Ishikawa (cell line): ENCODE results near the gene ITPRIPL1.

ENCODE experiments used
- CEBPB ChIP-seq: IDR thresholded peaks from 2 replicates; pipeline ENCODE4 v1.6.1; 2012
- CREB1 ChIP-seq: IDR thresholded peaks from 2 replicates; pipeline ENCODE4 v1.6.1; 2012; ENCODE audit warnings: low read depth
- EGR1 ChIP-seq: IDR thresholded peaks from 2 replicates; pipeline ENCODE4 v1.6.1; 2012
- EP300 ChIP-seq: IDR thresholded peaks from 2 replicates; pipeline ENCODE4 v1.6.1; 2012; ENCODE audit warnings: borderline replicate concordance
- FOXM1 ChIP-seq: IDR thresholded peaks from 2 replicates; pipeline ENCODE4 v1.6.1; 2012; ENCODE audit warnings: low read depth, borderline replicate concordance
- NFIC ChIP-seq: IDR thresholded peaks from 2 replicates; pipeline ENCODE4 v1.6.1; 2012
- RAD21 ChIP-seq: IDR thresholded peaks from 2 replicates; pipeline ENCODE4 v1.6.1; 2012; ENCODE audit warnings: low read depth
- TAF1 ChIP-seq: IDR thresholded peaks from 2 replicates; pipeline ENCODE4 v1.6.1; 2012; ENCODE audit warnings: low read depth, mild to moderate bottlenecking
- TCF12 ChIP-seq: IDR thresholded peaks from 2 replicates; pipeline ENCODE4 v1.6.1; 2012; ENCODE audit warnings: low read depth
- TEAD4 ChIP-seq: IDR thresholded peaks from 2 replicates; pipeline ENCODE4 v1.6.1; 2012
- YY1 ChIP-seq: IDR thresholded peaks from 2 replicates; pipeline ENCODE4 v1.6.1; 2012; ENCODE audit warnings: low read depth
- ZBTB7A ChIP-seq: IDR thresholded peaks from 2 replicates; pipeline ENCODE4 v1.6.1; 2012; ENCODE audit warnings: low read depth
- TF ChIP-seq, protein P1 (sequence below): IDR thresholded peaks from 2 replicates; pipeline ENCODE4 v1.6.1; 2012
- TF ChIP-seq, protein P2 (sequence below): IDR thresholded peaks from 2 replicates; pipeline ENCODE4 v1.6.1; 2012
- TF ChIP-seq, protein P3 (sequence below): IDR thresholded peaks from 2 replicates; pipeline ENCODE4 v1.6.1; 2012; ENCODE audit warnings: low read depth, mild to moderate bottlenecking

Gene ITPRIPL1

DNA sequence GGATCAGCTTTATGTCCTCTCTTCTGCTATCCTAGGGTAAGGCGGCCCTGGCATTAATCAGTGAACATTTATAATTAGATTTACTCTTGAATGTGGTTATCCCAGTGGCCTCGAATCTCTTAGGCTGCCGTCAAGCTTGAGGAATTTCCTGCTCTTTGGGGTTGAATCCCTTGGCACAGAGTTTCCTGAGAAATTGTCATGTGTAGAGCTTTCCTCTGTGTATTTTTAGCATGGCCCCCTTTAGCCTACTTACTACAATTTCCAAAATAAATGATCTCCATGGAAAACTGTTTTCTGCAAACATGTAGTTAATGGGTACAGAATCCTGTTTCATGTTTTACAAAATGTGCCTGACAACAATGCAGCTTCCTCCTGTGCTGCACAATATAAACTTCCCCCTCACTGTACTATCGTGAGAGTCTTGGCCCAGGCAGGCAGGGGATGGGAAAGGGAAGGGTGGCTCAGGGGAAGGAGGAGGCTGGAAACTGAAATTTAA is 28.5 kb downstream of the ITPRIPL1 start:
- TF ChIP-seq CREB1 (no peak), NFIC (no peak), EGR1 (no peak), CEBPB (no peak), TEAD4 (no peak), RAD21 (no peak), TAF1 (no peak), EP300 (no peak), YY1 (no peak), TCF12 (no peak), FOXM1 (no peak), ZBTB7A (no peak)
- TF ChIP-seq, protein P1, sequence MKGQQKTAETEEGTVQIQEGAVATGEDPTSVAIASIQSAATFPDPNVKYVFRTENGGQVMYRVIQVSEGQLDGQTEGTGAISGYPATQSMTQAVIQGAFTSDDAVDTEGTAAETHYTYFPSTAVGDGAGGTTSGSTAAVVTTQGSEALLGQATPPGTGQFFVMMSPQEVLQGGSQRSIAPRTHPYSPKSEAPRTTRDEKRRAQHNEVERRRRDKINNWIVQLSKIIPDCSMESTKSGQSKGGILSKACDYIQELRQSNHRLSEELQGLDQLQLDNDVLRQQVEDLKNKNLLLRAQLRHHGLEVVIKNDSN, result no peak
- TF ChIP-seq, protein P2, sequence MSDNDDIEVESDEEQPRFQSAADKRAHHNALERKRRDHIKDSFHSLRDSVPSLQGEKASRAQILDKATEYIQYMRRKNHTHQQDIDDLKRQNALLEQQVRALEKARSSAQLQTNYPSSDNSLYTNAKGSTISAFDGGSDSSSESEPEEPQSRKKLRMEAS, result no peak
- TF ChIP-seq, protein P3, sequence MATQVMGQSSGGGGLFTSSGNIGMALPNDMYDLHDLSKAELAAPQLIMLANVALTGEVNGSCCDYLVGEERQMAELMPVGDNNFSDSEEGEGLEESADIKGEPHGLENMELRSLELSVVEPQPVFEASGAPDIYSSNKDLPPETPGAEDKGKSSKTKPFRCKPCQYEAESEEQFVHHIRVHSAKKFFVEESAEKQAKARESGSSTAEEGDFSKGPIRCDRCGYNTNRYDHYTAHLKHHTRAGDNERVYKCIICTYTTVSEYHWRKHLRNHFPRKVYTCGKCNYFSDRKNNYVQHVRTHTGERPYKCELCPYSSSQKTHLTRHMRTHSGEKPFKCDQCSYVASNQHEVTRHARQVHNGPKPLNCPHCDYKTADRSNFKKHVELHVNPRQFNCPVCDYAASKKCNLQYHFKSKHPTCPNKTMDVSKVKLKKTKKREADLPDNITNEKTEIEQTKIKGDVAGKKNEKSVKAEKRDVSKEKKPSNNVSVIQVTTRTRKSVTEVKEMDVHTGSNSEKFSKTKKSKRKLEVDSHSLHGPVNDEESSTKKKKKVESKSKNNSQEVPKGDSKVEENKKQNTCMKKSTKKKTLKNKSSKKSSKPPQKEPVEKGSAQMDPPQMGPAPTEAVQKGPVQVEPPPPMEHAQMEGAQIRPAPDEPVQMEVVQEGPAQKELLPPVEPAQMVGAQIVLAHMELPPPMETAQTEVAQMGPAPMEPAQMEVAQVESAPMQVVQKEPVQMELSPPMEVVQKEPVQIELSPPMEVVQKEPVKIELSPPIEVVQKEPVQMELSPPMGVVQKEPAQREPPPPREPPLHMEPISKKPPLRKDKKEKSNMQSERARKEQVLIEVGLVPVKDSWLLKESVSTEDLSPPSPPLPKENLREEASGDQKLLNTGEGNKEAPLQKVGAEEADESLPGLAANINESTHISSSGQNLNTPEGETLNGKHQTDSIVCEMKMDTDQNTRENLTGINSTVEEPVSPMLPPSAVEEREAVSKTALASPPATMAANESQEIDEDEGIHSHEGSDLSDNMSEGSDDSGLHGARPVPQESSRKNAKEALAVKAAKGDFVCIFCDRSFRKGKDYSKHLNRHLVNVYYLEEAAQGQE, result no peak

DNA sequence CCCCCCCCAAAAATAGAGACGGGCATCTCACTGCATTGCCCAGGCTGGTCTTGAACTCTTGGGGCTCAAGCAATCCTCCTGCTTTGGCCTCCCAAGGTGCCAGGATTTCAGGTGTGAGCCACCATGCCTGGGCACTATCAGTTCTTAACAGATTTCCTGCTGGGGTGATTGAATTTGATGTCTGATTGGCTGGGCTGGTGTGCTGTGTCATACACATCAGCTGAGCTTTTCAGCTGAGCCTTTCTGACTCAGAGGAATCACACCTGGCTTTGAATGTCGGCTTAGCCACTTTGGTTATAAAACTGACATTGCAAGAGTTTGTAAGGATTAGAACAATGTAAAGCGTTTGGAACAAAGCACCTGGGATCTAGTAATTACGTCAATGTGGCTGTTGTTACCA is 29.4 kb downstream of the ITPRIPL1 start:
- TF ChIP-seq EP300, result no peak
- TF ChIP-seq CEBPB, result no peak
- TF ChIP-seq, protein P2, result no peak
- TF ChIP-seq YY1, result no peak
- no peak for TF ChIP-seq TAF1
- TF ChIP-seq, protein P3, result no peak
- no peak for TF ChIP-seq TCF12
- TF ChIP-seq, protein P1, result no peak
- TF ChIP-seq RAD21, result no peak
- TF ChIP-seq EGR1, result no peak
- no peak for TF ChIP-seq FOXM1
- TF ChIP-seq CREB1, result no peak
- TF ChIP-seq ZBTB7A, result no peak
- TF ChIP-seq NFIC, result no peak
- no peak for TF ChIP-seq TEAD4

DNA sequence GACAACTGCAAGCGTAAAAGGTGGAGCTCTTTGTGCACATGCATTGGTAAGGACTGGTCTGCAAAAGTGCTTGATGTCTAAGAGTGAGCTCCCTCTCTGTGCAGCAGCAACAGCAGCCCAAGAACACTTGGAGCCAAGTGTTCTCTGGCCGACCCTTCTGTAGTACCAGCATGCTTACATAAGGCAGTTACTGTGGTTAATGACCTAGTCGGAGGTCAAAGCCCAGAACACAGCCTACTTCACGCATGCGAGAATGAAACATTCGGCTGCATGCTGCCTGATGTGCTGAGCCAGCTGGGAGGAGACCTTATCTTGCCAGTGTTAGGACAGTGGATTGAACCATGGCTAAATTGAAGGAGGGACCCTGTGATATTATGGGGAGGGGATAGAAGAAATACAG is 31.8 kb downstream of the ITPRIPL1 start:
- TF ChIP-seq EGR1, result no peak
- TF ChIP-seq, protein P3, result no peak
- no peak for TF ChIP-seq NFIC
- TF ChIP-seq YY1, result no peak
- no peak for TF ChIP-seq TAF1
- TF ChIP-seq, protein P1, result no peak
- no peak for TF ChIP-seq RAD21
- no peak for TF ChIP-seq CEBPB
- TF ChIP-seq, protein P2, result no peak
- TF ChIP-seq ZBTB7A, result no peak
- no peak for TF ChIP-seq CREB1
- TF ChIP-seq TEAD4, result no peak
- TF ChIP-seq EP300, result no peak
- no peak for TF ChIP-seq TCF12
- no peak for TF ChIP-seq FOXM1
